Sciatic nerve (tissue), 2 donors: ENCODE results near the gene CCL20. TPM values are rescaled to one million over a fixed set of nuclear protein-coding genes. Genes with fewer than 3 reads are reported as not detected.
"Not testable (repeated sequence)": the region's sequence is repeated elsewhere in the genome, so short reads cannot be mapped to it uniquely, and the experiment has no call there.

Experiments
- ATAC-seq: fragments of 200-7000 bp; cut with Tn5 transposase; one replicate; pipeline ENCODE4 v1.9.1; 2020; ENCODE audit warnings: mild to moderate bottlenecking, moderate library complexity
- DNase-seq: peaks from one replicate; pipeline ENCODE4 v3.0.0-alpha.2; 2020; ENCODE audit warnings: low spot score
- intact Hi-C: fragments of 100-400 bp; cut with DNase I; formaldehyde crosslinking; loops from one replicate; pipeline ENCODE4 v1.14.2; 2022
- total RNA-seq: library from RNA; stranded (reverse); fragmentation: NEBNext Ultra II Directional; extraction: Animal tissue kit (Norgen Biotek cat#: 25700); gene quantifications from one replicate; pipeline ENCODE4 v1.2.1, GENCODE V29; 2021
- donor health status: DM: no; HTN: no; CAD: no.
- donor health status: DM: no; HTN: no; CAD: no.

Gene CCL20
- total RNA-seq, 1 donor from 2014 or later = 0.76 TPM

DNA sequence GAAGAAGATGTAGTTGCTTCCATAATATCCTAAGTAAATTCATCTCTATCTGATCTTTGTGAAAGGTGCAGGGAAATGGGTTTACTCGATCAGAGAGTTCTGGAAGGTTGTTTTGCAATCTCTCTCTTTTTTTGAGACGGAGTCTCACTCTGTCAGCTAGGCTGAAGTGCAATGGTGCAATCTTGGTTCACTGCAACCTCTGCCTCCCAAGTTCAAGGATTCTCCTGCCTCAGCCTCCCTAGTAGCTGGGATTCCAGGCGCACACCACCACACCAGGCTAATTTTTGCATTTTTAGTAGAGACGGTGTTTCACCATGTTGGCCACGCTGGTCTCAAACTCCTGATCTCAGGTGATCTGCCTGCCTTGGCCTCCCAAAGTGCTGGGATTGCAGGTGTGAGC lies 16.9 kb upstream of the CCL20 start:
- DNase-seq, intact Hi-C loops, ATAC-seq: not testable (repeated sequence)

DNA sequence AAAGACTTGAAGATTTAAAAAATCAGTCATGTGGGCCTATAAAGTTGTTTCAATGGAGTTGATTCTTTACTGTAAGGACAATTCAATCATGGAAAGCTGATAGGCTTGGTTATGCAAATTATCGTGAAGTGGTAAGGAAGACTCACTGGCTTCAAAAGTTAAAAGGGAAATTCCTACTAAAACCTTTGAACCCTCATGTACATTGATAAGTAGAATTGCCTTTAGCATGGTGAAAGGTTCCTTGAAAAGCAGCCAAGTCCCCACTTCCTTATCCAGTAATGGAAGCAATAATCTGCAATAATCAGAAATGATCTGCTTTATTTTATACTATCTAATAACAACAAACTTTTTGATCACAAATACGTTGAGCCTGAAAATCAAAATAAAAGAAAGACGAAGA lies 14.4 kb upstream of the CCL20 start:
- intact Hi-C loops = no loop called here
- DNase-seq = no peak
- no peak for ATAC-seq

DNA sequence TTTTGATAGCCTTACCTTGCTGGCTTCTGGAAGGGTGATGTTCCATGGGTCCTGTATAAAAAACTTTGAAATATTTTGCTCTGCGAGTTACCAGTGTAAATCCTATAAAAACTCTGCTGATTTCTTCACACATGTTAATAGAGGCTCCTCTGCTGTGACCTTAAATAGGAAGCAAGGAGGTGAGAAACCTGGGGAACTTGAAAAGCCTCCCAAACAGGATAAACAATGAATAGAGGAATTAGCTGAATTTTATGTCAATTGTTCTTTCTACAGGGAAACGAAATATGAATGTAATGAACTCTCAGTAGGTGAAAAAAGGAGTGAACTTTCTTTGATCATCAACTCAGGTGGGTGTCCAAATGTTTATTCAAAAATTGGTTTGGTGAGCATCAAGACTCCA lies 10.8 kb upstream of the CCL20 start:
- no peak for ATAC-seq
- intact Hi-C loops = no loop called here

DNA sequence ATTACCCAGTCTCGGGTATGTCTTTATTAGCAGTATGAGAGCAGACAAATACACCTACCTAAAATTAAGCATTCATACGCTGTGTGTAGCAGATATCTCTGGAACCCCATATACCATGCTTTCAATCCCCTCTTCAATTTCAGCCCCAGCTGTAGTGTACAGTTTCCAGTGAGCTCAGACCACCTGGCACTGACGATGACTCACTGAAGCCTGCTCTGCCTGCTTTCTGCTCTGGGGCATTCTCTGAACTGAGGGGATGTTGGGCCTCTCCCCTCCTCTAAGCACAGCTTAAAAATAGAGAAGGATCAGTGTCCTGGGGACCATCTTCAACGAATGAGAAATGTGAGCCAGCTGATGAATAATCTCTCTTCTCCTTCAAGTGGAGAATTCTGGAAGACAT lies 8.7 kb upstream of the CCL20 start:
- ATAC-seq (no peak), DNase-seq (no peak)
- intact Hi-C loops = no loop called here

More for the DNA sequence above, 10.8 kb upstream of the CCL20 start:
- no peak for DNase-seq

DNA sequence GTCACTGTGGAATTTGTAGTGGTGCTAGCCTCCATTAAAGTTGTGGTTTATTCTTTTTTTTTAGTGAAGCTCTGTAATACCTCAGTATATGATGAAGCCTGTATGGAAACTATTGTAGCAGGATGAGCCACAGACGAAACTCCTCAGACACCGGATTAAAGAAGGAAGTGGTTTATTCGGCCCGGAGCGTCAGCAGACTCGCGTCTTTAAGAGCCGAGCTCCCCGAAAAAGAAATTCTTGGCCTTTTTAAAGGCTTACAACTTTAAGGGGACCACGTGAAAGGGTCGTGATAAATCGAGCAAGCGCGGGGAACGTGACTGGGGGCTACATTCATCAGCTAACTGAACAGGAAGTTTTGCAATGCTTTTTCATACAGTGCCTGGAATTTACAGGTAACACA lies 8.1 kb upstream of the CCL20 start:
- intact Hi-C loops = no loop called here
- DNase-seq (no peak), ATAC-seq (no peak)

DNA sequence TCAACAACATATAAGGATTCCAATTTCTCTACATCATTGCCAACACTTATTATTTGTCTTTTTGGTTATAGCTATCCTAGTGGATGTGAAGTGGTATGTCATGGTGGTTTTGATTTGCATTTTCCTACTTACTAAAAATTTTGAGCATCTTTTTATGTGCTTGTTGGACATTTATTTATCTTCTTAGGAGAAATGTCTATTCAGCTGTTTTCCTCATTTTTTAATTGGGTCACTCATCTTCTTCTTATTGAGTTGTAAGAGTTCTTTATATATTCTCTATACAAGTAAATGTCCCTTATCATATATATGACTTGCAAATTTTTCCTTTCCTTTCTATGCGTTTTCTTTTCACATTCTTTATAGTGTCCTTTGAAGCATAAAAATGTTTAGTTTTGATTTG lies 4.7 kb upstream of the CCL20 start:
- no peak for ATAC-seq
- no peak for DNase-seq
- intact Hi-C loops = no loop called here

DNA sequence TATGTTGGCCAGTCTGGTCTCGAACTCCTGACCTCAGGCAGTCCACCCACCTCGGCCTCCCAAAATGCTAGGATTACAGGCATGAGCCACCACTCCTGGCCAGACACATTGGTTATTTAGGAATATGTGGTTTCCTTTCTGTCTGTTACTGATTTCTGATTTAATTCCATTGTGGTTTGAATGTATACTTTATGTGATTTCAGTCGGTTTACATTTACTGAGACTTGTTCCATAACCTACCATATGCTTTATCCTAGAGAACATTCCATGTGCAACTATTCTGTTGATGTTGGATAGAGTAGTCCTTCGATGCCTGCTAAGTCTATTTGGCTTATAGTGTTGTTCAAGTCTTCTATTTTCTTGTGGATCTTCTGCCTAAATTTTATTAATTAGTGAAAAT lies 1.6 kb upstream of the CCL20 start:
- no peak for DNase-seq
- ATAC-seq = no peak
- intact Hi-C loops = no loop called here

DNA sequence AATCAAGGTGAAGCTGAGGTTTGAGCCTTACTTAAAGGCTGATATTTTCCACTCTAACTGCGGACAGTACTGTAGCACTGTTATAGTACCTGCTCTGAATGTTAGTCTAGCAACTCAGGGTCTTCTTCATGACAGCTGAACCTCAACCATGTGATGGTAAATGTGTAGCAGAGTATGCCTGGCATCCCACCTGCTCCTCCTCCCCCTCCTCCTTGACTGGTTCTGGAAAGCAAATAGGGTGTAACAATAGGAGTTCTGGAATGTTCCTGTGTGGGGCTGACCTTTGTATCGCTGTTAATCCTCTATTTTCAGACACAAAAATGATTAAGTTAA lies 447 bp upstream of the CCL20 start:
- ATAC-seq = no peak
- no peak for DNase-seq
- intact Hi-C loops = no loop called here

DNA sequence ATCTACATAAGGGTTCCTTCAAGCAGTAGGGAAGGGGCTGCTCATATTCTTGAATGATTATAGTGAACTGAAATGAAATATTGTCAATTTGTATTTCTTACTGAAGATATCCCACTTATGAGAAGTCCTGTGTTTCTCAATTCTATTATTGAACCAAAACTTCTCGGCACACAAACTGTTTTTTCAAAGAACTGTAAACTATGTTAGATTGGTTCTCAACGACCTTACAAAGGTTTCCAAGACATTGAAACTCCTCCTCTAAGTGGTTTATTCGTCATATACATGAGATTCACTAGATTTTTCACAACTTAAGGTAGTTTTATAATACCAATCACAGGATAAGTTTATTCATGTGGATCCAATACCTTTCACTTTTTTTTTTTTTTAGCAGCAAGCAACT lies 1.4 kb downstream of the CCL20 start:
- ATAC-seq (no peak), DNase-seq (no peak)
- intact Hi-C loops = no loop called here

DNA sequence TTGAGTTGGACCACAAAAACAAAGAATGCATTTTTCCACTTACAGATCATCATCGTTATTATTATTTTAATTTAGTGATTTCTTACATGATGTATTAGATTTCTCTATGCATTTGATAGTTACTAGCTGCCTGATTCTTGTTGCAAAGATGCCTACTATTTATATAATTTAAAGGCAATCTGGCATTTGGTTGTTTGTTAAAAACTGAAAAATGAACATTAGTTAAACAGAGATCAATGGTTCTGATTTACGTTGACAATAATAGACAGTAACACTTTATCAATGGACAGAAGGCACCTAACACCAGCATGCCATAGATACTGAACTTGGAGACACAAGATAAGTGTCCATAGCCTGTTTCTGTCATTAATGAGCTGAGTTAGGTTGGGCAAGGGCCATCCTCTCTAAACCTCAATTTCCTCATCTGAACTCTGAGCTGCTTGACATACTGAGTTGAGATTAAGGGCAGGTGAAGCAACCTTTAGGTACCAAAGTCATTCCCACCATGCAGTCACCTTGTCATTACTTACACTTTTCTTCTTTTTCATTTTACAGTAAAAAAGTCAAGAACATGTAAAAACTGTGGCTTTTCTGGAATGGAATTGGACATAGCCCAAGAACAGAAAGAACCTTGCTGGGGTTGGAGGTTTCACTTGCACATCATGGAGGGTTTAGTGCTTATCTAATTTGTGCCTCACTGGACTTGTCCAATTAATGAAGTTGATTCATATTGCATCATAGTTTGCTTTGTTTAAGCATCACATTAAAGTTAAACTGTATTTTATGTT lies 3.1 kb downstream of the CCL20 start:
- intact Hi-C loops = no loop called here
- DNase-seq = no peak
- no peak for ATAC-seq

DNA sequence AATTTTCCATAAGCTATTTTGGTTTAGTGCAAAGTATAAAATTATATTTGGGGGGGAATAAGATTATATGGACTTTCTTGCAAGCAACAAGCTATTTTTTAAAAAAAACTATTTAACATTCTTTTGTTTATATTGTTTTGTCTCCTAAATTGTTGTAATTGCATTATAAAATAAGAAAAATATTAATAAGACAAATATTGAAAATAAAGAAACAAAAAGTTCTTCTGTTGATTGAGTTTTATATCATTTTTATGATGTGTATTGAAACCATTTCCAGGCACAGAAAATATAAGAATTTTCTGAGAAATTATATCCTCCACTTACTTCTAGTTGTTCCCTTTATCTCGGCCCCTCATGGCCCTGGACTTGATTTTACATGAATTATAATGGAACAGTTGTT lies 3.7 kb downstream of the CCL20 start:
- intact Hi-C loops = no loop called here
- ATAC-seq = no peak
- DNase-seq = no peak

DNA sequence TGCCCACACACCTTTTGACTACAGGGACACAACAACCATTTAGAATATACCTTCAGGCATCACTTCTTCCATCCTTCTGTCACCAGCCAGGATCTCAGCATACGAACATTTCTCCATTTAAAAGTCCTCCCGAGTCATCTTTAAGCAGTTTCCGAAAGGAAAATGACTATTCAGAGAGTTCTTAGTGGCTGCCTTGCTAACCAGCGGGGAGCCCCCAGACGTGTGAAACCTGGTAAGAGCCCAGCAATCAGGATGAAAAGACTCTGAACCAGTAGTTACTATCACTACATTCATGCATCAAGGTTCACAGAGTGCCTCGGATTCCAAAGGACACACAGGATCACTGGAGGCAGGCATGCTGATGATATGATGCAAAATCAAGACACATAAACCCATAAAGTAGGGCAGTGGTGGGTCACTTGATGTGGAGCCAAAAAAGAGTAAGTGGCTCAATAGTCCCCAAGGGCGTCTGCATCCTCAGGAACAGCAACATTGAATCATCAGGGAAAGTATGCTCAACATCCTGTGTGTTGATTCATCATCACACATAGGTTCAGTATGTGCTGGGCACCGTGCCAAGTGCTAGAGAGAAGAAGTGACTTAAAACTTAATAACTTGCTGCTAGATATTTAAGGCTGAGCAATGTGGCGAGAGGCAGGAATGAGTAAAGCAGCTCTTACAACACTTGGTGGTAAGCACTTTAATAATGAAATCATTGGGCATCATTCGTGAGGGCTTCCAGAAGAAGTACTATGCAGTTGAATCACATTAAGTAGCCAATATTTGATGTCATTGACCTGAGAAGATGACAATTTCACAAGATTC lies 4.4 kb downstream of the CCL20 start:
- DNase-seq (peak; percentile 83), ATAC-seq (no peak)
- intact Hi-C loops = no loop called here

DNA sequence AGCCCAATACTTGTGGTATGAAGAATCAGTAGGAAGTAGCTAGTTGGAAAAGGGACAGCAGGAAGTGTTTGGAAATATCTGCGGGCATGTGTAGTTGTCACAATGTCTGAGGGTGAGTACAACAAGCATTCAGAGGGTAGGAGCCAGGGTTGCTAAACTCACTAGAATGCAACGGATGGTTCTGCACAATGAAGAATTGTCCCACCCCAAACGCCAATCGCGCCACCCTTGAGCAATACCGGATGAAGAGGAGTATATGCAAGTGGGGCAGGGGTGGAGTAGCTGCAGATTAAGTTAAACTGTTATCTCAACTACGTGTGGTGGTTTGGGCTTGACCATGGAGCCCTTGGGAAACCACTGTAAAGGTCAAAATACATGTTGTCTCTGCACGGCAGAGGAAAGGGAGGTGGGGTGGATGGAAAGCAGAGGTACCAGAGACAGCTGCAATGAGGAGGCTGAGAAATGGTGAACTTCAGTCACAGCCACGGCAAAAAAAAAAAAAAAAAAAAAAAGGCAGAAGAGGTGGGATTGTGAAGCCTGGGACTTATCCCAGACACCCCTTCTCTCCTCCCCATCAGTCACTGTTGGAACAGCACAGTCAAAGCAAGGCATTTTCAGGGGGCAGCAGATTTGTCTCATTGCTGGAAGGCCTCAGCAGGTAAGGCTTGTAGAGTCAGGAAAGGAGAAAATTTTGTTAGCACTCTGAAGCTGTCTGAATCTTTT lies 5.2 kb downstream of the CCL20 start:
- intact Hi-C loops = no loop called here
- DNase-seq = no peak
- ATAC-seq = no peak

DNA sequence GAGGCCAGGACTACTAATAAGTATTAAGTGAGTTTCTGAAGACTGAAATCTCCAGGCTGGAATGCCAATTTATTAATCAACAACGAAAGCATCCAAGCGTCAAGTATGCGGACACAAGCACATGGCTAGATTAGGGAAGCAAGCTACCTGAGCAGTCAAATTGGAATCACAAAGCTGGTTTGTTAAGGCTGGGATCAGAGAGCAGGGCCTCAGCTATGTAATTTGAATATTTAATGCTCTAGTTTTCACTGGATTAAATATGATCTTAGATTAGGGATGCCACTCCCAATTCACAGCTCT lies 5.7 kb downstream of the CCL20 start:
- intact Hi-C loops = no loop called here
- ATAC-seq (no peak), DNase-seq (no peak)

DNA sequence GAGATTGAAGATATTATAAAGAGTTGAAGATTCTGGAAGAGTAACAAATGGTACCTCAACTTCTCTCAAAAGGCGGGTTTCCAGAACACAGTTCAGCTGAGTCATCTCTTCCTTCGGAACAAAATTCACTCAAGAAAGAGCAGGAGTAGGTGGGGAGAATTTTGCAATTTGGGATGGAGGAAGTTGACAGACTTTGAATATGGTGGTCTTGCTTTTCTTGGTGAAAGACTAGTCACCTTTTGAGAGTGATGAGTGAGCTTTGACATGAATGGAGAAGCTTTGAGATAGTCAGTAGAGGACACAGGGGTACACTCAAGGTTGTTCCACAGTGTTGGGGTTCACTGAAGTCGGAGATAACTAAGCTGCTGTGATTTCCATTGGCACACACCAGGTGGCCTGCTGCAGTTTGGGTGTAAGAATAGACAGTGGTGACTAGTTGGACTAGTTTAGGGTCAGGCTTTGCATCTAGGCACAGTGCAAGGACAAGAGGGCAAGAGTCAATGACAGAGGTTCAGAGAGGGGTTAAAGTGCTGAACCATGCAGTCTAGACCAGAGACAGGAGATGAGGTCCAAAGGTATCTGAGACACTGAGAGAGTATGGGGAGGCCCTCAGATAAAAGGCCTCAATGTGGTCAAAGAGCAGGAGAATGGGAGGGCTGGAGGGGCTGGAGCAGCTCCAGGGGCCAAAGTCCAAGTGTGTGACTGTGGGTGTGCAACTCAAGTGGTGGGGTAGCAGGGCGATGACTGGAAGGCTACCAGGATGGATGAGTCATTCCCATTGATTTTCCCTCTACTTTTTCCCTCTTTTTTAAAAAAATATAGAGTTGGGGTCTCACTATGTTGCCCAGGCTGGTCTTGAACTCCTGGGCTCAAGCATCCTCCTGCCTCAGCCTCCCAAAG lies 7.7 kb downstream of the CCL20 start:
- intact Hi-C loops = no loop called here
- DNase-seq (no peak), ATAC-seq (no peak)

DNA sequence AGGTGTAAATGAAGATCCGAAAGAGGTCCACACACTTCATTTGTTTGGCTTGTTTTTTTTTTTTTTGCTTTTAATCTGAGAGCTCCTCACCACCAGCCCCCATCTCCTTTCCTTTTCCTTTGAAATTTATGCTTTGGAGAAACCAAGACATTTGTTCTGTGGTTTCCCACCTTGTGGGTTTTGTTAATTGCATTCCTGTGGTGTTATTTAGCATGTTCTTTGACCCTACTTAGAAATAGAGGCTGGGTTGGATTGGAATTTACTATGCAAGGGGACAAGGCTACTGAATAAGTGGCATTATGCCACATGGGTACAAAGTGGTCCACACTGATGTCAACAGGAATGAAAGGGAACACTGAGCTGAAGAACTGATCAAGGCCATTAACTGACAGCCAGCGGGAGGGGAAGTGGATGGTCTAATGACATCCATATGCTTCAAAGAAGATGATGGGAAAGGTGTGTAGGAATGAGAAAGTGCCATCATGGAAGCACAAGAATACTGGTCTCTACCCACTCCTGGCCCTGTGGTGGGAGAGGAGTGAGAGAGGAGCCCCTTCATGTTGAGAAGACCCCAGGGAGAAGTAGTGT lies 8.9 kb downstream of the CCL20 start:
- DNase-seq = no peak
- no peak for ATAC-seq
- intact Hi-C loops = no loop called here

DNA sequence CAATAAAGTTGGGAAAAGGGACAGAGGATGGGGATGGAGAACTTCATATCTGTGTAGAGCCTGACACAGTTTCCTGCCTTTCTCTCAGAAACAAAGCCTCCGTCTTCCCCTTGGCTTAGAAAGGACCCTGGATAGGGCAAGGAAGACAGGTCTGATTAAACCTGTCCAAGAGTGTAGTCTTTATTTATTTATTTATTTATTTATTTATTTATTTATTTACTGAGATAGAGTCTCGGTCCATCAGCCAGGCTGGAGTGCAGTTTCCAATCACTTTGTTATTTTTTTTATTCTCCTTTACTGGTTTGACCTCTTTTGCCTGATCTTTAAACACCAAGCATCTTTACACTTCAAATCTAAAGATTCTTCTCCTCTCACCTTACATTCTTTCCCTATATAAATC lies 10.3 kb downstream of the CCL20 start:
- ATAC-seq = no peak
- intact Hi-C loops = no loop called here
- no peak for DNase-seq

DNA sequence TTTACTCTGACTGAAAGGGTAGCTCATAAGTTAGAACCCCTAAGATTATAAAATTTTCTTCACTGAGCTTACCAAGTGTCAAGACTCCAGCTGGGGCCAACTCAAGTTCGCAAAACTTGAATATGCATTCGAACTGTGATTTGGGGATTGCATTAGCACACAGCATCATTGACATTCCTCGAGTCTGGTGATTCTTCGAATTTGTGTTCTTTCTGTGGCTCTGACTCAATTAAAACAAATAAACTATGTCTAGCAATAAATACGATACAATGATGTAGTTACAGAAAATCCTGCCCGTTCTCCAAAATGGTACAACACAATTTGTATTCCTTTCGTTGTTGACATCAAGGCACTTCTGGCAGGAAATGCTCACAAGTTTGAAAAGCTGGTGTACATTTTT lies 11.1 kb downstream of the CCL20 start:
- ATAC-seq = no peak
- intact Hi-C loops = no loop called here
- no peak for DNase-seq

DNA sequence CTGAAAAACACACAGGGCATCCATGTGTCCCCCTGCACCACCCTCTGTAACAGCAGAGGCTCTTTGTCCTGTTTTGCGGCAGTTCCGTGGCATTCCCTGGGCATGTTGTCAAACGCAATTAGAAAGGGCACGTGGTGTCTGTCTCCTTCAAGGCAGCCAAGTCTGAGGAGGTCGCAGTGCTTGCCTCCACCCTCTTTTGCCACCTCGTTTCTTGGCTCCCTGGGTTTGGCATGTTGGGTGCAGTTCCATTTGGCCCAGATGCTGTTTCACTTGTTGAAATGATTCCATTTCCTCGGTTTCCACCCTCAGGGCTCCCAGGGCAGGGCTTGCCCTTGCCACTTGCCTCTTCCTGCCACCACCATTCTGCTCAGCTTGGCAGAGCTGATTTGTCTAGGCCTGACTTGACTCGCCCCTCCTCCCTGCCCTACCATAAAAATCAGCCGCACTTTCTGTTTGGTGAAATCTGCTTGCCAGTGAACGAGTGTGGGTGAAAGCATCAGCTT lies 12.4 kb downstream of the CCL20 start:
- intact Hi-C loops = no loop called here
- ATAC-seq (no peak), DNase-seq (no peak)
